SH-SY5Y (cell line): ENCODE results near the gene WNK1.

Source experiments
- GATA2 ChIP-seq: IDR thresholded peaks from 2 replicates; pipeline ENCODE4 v1.6.1; 2011; ENCODE audit warnings: mild to moderate bottlenecking, low read depth, low read length
- GATA3 ChIP-seq: IDR thresholded peaks from 2 replicates; pipeline ENCODE4 v1.6.1; 2011; ENCODE audit warnings: low read depth, mild to moderate bottlenecking, low read length, moderate library complexity

DNA sequence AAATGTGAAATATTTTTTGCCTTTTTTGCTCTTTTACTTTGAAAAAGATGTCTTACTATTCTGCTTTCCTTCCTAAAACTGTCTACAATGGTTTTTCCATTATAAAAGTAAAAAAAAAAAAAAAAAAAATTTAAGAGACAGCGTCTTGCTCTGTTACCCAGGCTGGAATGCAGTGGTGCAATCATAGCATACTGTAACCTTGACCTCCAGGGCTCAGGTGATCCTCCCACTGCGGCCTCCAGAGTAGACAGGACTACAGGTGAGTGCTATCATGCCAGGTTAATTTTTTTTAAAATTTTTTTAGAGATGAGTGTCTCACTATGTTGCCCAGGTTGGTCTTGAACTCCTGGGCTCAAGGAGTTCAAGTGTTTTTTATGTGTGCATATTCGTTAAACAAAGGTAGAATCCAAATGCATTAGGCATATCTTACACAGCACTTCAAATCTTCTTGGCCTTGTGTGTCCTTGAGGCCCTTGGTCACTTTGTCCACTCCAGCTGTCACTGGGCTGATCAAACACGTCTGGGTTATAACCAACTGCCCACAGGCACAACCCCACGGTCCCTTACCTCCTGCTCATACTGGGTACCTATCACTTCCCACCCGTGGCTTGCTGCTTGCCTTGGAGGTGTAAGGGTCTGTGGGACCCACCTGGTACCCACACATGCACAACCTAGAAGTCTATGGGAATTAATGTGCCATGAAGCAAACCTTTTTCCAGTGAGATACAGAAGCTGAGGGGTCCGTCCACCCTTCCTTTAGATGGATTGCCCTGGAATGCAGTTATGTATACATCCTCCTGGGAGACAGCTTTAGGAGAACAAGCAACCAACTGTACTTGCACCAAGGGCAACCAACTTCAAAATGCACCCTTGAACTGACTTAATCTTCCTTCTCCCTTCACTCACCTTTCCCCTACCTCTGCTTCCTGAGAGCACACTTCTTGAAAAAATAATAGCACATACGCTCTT lies 184.3 kb downstream of the WNK1 start:
- TF ChIP-seq GATA2 (no peak), GATA3 (no peak)
